Heart left ventricle (tissue), 16 donors: Measurements from ENCODE around the gene INSM1. TPM values are rescaled to one million over a fixed set of nuclear protein-coding genes. Genes with fewer than 3 reads are reported as not detected.
A peak's percentile ranks its signal among the peaks of the same experiment; 100 is the strongest.

Experiments used
- ATAC-seq, 4 donors: fragments of 200-7000 bp; cut with Tn5 transposase; one replicate each; pipeline ENCODE4 v1.9.1; 2020 to 2022; ENCODE audit warnings: moderate library complexity in 4 of 4, mild to moderate bottlenecking in 3 of 4, moderate number of reproducible peaks in 1 of 4
- DNase-seq, 5 donors: peaks; one replicate each; pipeline ENCODE4 v3.0.0-alpha.2; 2020
- H3K27ac ChIP-seq, 12 donors: fragments of 200-600 bp; sonication (generic) in 4 of 12; one replicate each; pipeline versions ENCODE4 v1.5.0 to v1.8.0; 2016 to 2022; ENCODE audit warnings: mild to moderate bottlenecking in 2 of 12
- H3K27me3 ChIP-seq, 9 donors: fragments of 200-600 bp; sonication (generic) in 2 of 9; one replicate each; pipeline versions ENCODE4 v1.5.1 to v1.8.0; 2016 to 2022; ENCODE audit warnings: mild to moderate bottlenecking in 3 of 9
- H3K36me3 ChIP-seq, 9 donors: fragments of 200-600 bp; sonication (generic) in 2 of 9; one replicate each; pipeline versions ENCODE4 v1.5.0 to v1.8.0; 2018 to 2022; ENCODE audit warnings: mild to moderate bottlenecking in 2 of 9
- H3K4me1 ChIP-seq, 12 donors: fragments of 200-600 bp; sonication (generic) in 4 of 12; one replicate each; pipeline versions ENCODE4 v1.5.0 to v1.8.0; 2016 to 2022; ENCODE audit warnings: mild to moderate bottlenecking in 3 of 12
- H3K4me3 ChIP-seq, 12 donors: fragments of 200-600 bp; sonication (generic) in 4 of 12; one replicate each; pipeline versions ENCODE4 v1.5.0 to v1.8.0; 2017 to 2022; ENCODE audit warnings: mild to moderate bottlenecking in 9 of 12, moderate library complexity in 4 of 12
- H3K9me3 ChIP-seq, 12 donors: fragments of 200-600 bp; sonication (generic) in 4 of 12; one replicate each; pipeline versions ENCODE4 v1.5.0 to v1.8.0; 2016 to 2022; ENCODE audit warnings: mild to moderate bottlenecking in 1 of 12
- CTCF ChIP-seq, 12 donors: fragments of 200-600 bp; sonication (generic) in 4 of 12; IDR thresholded peaks; one replicate each; pipeline versions ENCODE4 v1.5.0 to v1.8.0; 2018 to 2022; ENCODE audit warnings: antibody characterized with exemption in 12 of 12, mild to moderate bottlenecking in 5 of 12
- POLR2A ChIP-seq, 2 donors: fragments of 450-650 bp; IDR thresholded peaks; one replicate each; pipeline ENCODE4 v1.6.1; 2017; ENCODE audit warnings: antibody characterized with exemption in 2 of 2, mild to moderate bottlenecking in 2 of 2, moderate library complexity in 2 of 2
- WGBS, 4 donors: extraction: QIAGEN DNeasy Blood & Tissue Kit in 2 of 4; methylation state at CpG; one replicate each; pipeline versions ENCODE4 v1.1.5 to v1.1.7; 2013 to 2018; 5-methylcytosine and 5-hydroxymethylcytosine counted together
- intact Hi-C, 10 donors: fragments of 100-400 bp; cut with DNase I; formaldehyde crosslinking; loops; one replicate each; pipeline versions ENCODE4 v1.11.1 to v1.14.2; 2022
- long read RNA-seq, 3 donors: library from polyadenylated mRNA; unstranded; transcript quantifications; one replicate each; pipeline ENCODE4 v2.0.0, GENCODE V29; 2020 to 2021
- polyA plus RNA-seq, 2 donors: library from polyadenylated mRNA; stranded (reverse); fragments of 200-250 nt; gene quantifications; one replicate each; pipeline ENCODE4 v1.2.3, GENCODE V29; 2013
- total RNA-seq, 9 donors: library from RNA; depleted of rRNA in 2 of 9; stranded (reverse); fragments of >200 nt in 2 of 9; fragmentation: NEBNext Ultra II Directional in 3 of 9; extraction: Animal tissue kit (Norgen Biotek cat#: 25700) in 3 of 9; gene quantifications; one replicate each; pipeline versions ENCODE4 v1.1.0 to v1.2.4, GENCODE V29; 2016 to 2023
- donor health status: ischemic (EF 13 %, LVEDD 7.1; RV severe dilation, severe dysfunction).
- donor health status: healthy with polysubstance abuse.
- donor health status: DM: no; HTN: yes; CAD: no.
- donor health status: DM: no; HTN: no; CAD: no.
- donor health status: ischemic (EF 25% LVEDD 6.9; RV normal size, moderate dysfunction).
- donor health status: ischemic (EF 25% LVEDD 5.7; RV mildly dilated, moderate dysfunction).
- donor health status: healthy.
- donor health status: DM: yes; HTN: yes; CAD: no.
- donor health status: ischemic (EF 35%, LVEDD 5.7; RV mildly dilated, moderate dysfunction).
- donor health status: nonischemic (EF 11% LVEDD 7.7; RV severe dilation, severe dysfunction).
- donor health status: DM: yes; HTN: yes; CAD: no.
- donor health status: PGD.
- donor health status: ischemic (EF 29% LVEDD 5.4; RV normal size, mild dysfunction).
- donor health status: nonischemic (EF 23%, LVEDD 6.1; RV moderate dilation, normal function).

INSM1 gene
- under 1 TPM in 1 of 9 donors, not detected in 8; 0.08 TPM for total RNA-seq
- polyA plus RNA-seq, result not detected
- long read RNA-seq, donor 1, result 0 reads
- long read RNA-seq, donor 2, result 0 reads
- long read RNA-seq, donor 3, result 0 reads

- Histone ChIP-seq H3K36me3 (no peaks in the 10 kb centered on the region), H3K27ac (no peak within 1 kb of the TSS), H3K4me3 (peak within 1 kb of the TSS in 10 of 12 donors; percentile 16 to 46 (median 30)), H3K4me1 (peaks cover 0 to 51% (median 10%) of the 10 kb centered on the region in 12 donors), H3K9me3 (no peaks in the 10 kb centered on the region), H3K27me3 (peaks cover 63 to 93% (median 81%) of the 10 kb centered on the region in 9 donors)
- ATAC-seq (no peak), DNase-seq (no peak)
- TF ChIP-seq CTCF (IDR thresholded peaks at IDR 0.05) (no peak), POLR2A (IDR thresholded peaks at IDR 0.05) (no peak)
- intact Hi-C loops, result loop anchor here in 5 of 10 donors (10.0 kb wide), 3 partner anchors 77 to 197 kb away; no protein-coding TSS in a partner anchor
- WGBS, 4 donors, result 1 to 2% (median 1%) methylated on average over 18 to 108 of the region's 108 CpGs
These were observed at the start of gene INSM1 for GRCh38 chr20:20367575-20368417. Gene INSM1, plus strand, starts transcription at chr20:20368104. Its CDS starts 164 bp downstream, at chr20:20368268.

GRCh38 chr20:20318365-20319161 is 49.3 kb upstream of the INSM1 start:
- no peak for DNase-seq
- TF ChIP-seq POLR2A (IDR thresholded peaks at IDR 0.05), result no peak
- no peak overlapping the region for H3K4me3 ChIP-seq
- WGBS, 4 donors, result 74 to 80% (median 79%) methylated on average over 9 of the region's 9 CpGs
- H3K36me3 ChIP-seq, result no peaks in the 10 kb centered on the region
- H3K27me3 ChIP-seq, result no peaks in the 10 kb centered on the region
- ATAC-seq, result peak; percentile 20 to 78 (median 30)
- peaks cover 0 to 7% (median 0%) of the 10 kb centered on the region in 12 donors for H3K9me3 ChIP-seq
- H3K4me1 ChIP-seq, result peaks cover 0 to 17% (median 0%) of the 10 kb centered on the region in 12 donors
- intact Hi-C loops, result no loop called here
- peak overlapping the region in 1 of 12 donors; percentile 51 for H3K27ac ChIP-seq

GRCh38 chr20:20321134-20321533 is 46.8 kb upstream of the INSM1 start:
- Histone ChIP-seq H3K4me3 (no peak overlapping the region), H3K27ac (no peak overlapping the region), H3K4me1 (peaks cover 0 to 17% (median 0%) of the 10 kb centered on the region in 12 donors), H3K27me3 (no peaks in the 10 kb centered on the region), H3K36me3 (no peaks in the 10 kb centered on the region), H3K9me3 (peaks cover 0 to 7% (median 0%) of the 10 kb centered on the region in 12 donors)
- ATAC-seq (no peak), DNase-seq (no peak)
- intact Hi-C loops, result no loop called here
- WGBS, 4 donors, result 68 to 81% (median 75%) methylated on average over 1 of the region's 1 CpG
- TF ChIP-seq POLR2A (IDR thresholded peaks at IDR 0.05) (no peak), CTCF (IDR thresholded peaks at IDR 0.05) (no peak)

- 89 to 100% (median 92%) methylated on average over 1 of the region's 1 CpG for WGBS, 4 donors
- Histone ChIP-seq H3K4me1 (peaks cover 0 to 16% (median 0%) of the 10 kb centered on the region in 12 donors), H3K36me3 (no peaks in the 10 kb centered on the region), H3K4me3 (no peak overlapping the region), H3K9me3 (peaks cover 0 to 7% (median 0%) of the 10 kb centered on the region in 12 donors), H3K27ac (no peak overlapping the region), H3K27me3 (no peaks in the 10 kb centered on the region)
- TF ChIP-seq CTCF (IDR thresholded peaks at IDR 0.05) (no peak), POLR2A (IDR thresholded peaks at IDR 0.05) (no peak)
- intact Hi-C loops, result no loop called here
- ATAC-seq (no peak), DNase-seq (no peak)
These were observed 46.0 kb upstream of the INSM1 start for GRCh38 chr20:20321917-20322316.
